Ovary (tissue), 9 donors: ENCODE results near the gene ESRP2. TPM values are rescaled to one million over a fixed set of nuclear protein-coding genes. Genes with fewer than 3 reads are reported as not detected.

Source experiments
- DNase-seq, 5 donors: peaks; one replicate each; pipeline ENCODE4 v3.0.0-alpha.2; 2019 to 2020
- H3K27ac ChIP-seq, 2 donors: fragments of 200-600 bp; one replicate each; pipeline versions ENCODE4 v1.5.1 to v1.8.0; 2019 to 2022
- H3K27me3 ChIP-seq: fragments of 200-600 bp; one replicate; pipeline ENCODE4 v1.8.0; 2022
- H3K36me3 ChIP-seq: fragments of 200-600 bp; sonication (generic); one replicate; pipeline ENCODE4 v1.5.1; 2019
- H3K4me1 ChIP-seq: one replicate; pipeline ENCODE4 v1.8.1; 2013; ENCODE audit warnings: mild to moderate bottlenecking, moderate library complexity; ENCODE audit not compliant: insufficient read depth
- H3K4me3 ChIP-seq: fragments of 200-600 bp; sonication (generic); one replicate; pipeline ENCODE4 v1.5.1; 2017
- H3K9me3 ChIP-seq, 2 donors: fragments of 200-600 bp in 1 of 2; sonication (generic) in 1 of 2; one replicate each; pipeline versions ENCODE4 v1.5.1 to v1.8.1; 2013 to 2019; ENCODE audit warnings: mild to moderate bottlenecking in 1 of 2, moderate library complexity in 1 of 2
- CTCF ChIP-seq, 3 donors: fragments of 450-650 bp in 2 of 3; fragments of 200-600 bp in 1 of 3; IDR thresholded peaks; one replicate each; pipeline versions ENCODE4 v1.5.1 to v1.8.0; 2016 to 2022; ENCODE audit warnings: antibody characterized with exemption in 3 of 3, mild to moderate bottlenecking in 1 of 3
- EP300 ChIP-seq: sonication (generic); formaldehyde crosslinking; IDR thresholded peaks from one replicate; pipeline ENCODE4 v1.6.1; 2017; ENCODE audit warnings: antibody characterized with exemption
- POLR2A ChIP-seq: fragments of 450-650 bp; IDR thresholded peaks from one replicate; pipeline ENCODE4 v1.6.1; 2017; ENCODE audit warnings: antibody characterized with exemption, mild to moderate bottlenecking, moderate library complexity
- WGBS, 3 donors: extraction: QIAGEN DNeasy Blood & Tissue Kit in 1 of 3; methylation state at CpG; one replicate each; pipeline versions ENCODE4 v1.1.5 to v1.1.7; 2013 to 2017; 5-methylcytosine and 5-hydroxymethylcytosine counted together
- intact Hi-C, 4 donors: fragments of 100-400 bp; cut with DNase I; formaldehyde crosslinking; loops; one replicate each; pipeline versions ENCODE4 v1.11.0 to v1.15.1; 2022 to 2023
- polyA plus RNA-seq, 2 donors: library from polyadenylated mRNA; stranded (reverse); fragments of 200-250 nt in 1 of 2; fragments of 350-450 nt in 1 of 2; fragmentation: Illumina TruSeq in 1 of 2; extraction: RNeasy Lipid Tissue Mini Kit (QIAGEN cat#74804) in 1 of 2; gene quantifications; one replicate each; pipeline ENCODE4 v1.2.3, GENCODE V29; 2013 to 2014
- total RNA-seq, 7 donors: library from RNA; depleted of rRNA in 2 of 7; stranded (reverse); fragments of >200 nt in 2 of 7; fragmentation: NEBNext Ultra II Directional in 3 of 7; extraction: Animal tissue kit (Norgen Biotek cat#: 25700) in 3 of 7; gene quantifications; one replicate each; pipeline versions ENCODE4 v1.1.0 to v1.2.4, GENCODE V29; 2016 to 2023
- donor health status: DM: no; HTN: no; CAD: no; lungs with moderate emphysema.
- donor health status: DM: no; HTN: no; CAD: no.
- donor health status: Bipolar disorder and iron deficiency.
- donor health status: DM: yes; HTN: yes; CAD: no.
- donor health status: DM: no; HTN: no; CAD: no.
- donor health status: DM: yes; HTN: yes; CAD: no.

Gene ESRP2
- total and polyA plus RNA-seq, 9 donors = 0.17 to 13.8 (median 1.5) TPM

- Histone ChIP-seq H3K4me1 (no peaks in the 10 kb centered on the region), H3K27me3 (no peaks in the 10 kb centered on the region), H3K9me3 (no peaks in the 10 kb centered on the region), H3K4me3 (no peak overlapping the region), H3K36me3 (no peaks in the 10 kb centered on the region), H3K27ac (no peak overlapping the region)
- no peak for DNase-seq
- intact Hi-C loops = no loop called here
- WGBS, 3 donors = 57 to 82% (median 69%) methylated on average over 5 of the region's 5 CpGs
- TF ChIP-seq CTCF (IDR thresholded peaks at IDR 0.05) = no peak
- TF ChIP-seq POLR2A = no peak
- TF ChIP-seq EP300 = no peak
Observed at GRCh38 chr16:68283346-68283745, 47.4 kb upstream of the ESRP2 start.

GRCh38 chr16:68282064-68282452 lies 46.1 kb upstream of the ESRP2 start:
- intact Hi-C loops = no loop called here
- 65 to 78% (median 75%) methylated on average over 4 of the region's 4 CpGs for WGBS, 3 donors
- Histone ChIP-seq H3K27ac (no peak overlapping the region), H3K9me3 (no peaks in the 10 kb centered on the region), H3K27me3 (no peaks in the 10 kb centered on the region), H3K36me3 (no peaks in the 10 kb centered on the region), H3K4me1 (no peaks in the 10 kb centered on the region), H3K4me3 (no peak overlapping the region)
- TF ChIP-seq EP300 (no peak), POLR2A (no peak), CTCF (IDR thresholded peaks at IDR 0.05) (no peak)
- DNase-seq = no peak

- no peak overlapping the region for H3K4me3 ChIP-seq
- intact Hi-C loops = no loop called here
- no peak overlapping the region for H3K27ac ChIP-seq
- no peak for TF ChIP-seq CTCF (IDR thresholded peaks at IDR 0.05)
- TF ChIP-seq POLR2A = no peak
- no peak for TF ChIP-seq EP300
- 73 to 81% (median 80%) methylated on average over 4 of the region's 4 CpGs for WGBS, 3 donors
- H3K4me1 ChIP-seq = no peaks in the 10 kb centered on the region
- no peaks in the 10 kb centered on the region for H3K36me3 ChIP-seq
- no peaks in the 10 kb centered on the region for H3K9me3 ChIP-seq
- no peak for DNase-seq
- no peaks in the 10 kb centered on the region for H3K27me3 ChIP-seq
Observed at GRCh38 chr16:68281368-68282063, 45.6 kb upstream of the ESRP2 start.

GRCh38 chr16:68279726-68280558 lies 44.0 kb upstream of the ESRP2 start:
- Histone ChIP-seq H3K4me3 (no peak overlapping the region), H3K9me3 (no peaks in the 10 kb centered on the region), H3K36me3 (no peaks in the 10 kb centered on the region), H3K27me3 (no peaks in the 10 kb centered on the region), H3K27ac (no peak overlapping the region), H3K4me1 (no peaks in the 10 kb centered on the region)
- WGBS, 3 donors = 89 to 93% (median 92%) methylated on average over 13 of the region's 13 CpGs
- TF ChIP-seq CTCF (IDR thresholded peaks at IDR 0.05) (no peak), POLR2A (no peak), EP300 (no peak)
- no peak for DNase-seq
- intact Hi-C loops = no loop called here
